Jurkat, Clone E6-1 (cell line): ENCODE results near the gene ZFHX2.

ENCODE experiments used
- DNase-seq: peaks from one replicate; pipeline ENCODE4 v3.0.0-alpha.2; 2011; ENCODE audit warnings: low read depth, low spot score
- H3K4me3 ChIP-seq: 2 replicates; pipeline ENCODE4 v1.5.1; 2011; ENCODE audit warnings: mild to moderate bottlenecking, low read length, control low read depth, moderate library complexity

Gene ZFHX2

GRCh38 chr14:23529016-23529415 lies 22.5 kb downstream of the ZFHX2 start:
- DNase-seq = no peak
- no peak overlapping the region for H3K4me3 ChIP-seq

DNA sequence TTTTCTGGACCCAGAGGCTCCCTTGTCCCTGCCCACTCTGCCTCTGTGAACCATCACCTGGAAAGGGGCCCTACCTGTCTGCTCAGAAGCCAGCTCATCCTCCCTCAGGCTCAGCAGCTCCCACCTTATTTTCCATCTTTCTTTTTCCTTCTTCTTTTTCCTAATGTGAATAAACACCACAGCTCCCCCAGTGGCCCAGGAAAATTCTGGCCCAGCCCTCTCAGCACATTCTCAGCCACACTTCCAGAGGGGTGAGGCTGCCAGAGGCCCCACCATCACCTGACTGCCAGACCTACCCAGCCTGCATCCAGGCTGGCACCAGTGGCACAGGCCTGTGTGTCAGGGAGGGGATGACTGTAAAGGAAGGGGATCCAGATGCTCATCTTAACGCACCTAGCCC lies 23.0 kb downstream of the ZFHX2 start:
- H3K4me3 ChIP-seq = no peak overlapping the region
- no peak for DNase-seq

DNA sequence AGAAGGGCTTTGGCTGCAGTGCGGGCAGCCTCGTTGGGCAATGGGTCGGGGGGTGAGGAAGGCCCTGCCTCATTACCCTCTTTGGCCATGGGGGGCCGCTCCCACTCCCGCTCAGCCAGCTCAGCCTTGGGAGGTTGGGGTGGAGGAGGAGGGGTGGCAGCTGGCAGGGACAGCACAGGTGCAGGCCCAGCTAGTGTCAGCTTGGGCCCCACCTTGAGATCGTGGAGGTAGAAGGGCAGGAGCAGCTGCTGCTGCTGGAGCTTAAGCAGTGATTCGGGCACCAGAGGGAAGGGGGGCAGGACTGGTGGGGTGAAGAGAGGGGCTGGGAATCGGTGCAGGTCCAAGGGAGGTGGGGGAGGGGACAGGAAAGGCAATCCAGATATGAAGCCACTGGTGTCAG lies 26.0 kb downstream of the ZFHX2 start:
- H3K4me3 ChIP-seq = no peak overlapping the region
- DNase-seq = no peak

- no peak for DNase-seq
- no peak overlapping the region for H3K4me3 ChIP-seq
Observed at GRCh38 chr14:23524954-23525353, 26.6 kb downstream of the ZFHX2 start.

- DNase-seq = no peak
- no peak overlapping the region for H3K4me3 ChIP-seq
Observed at GRCh38 chr14:23523229-23524016, 28.1 kb downstream of the ZFHX2 start.

GRCh38 chr14:23522643-23523198 lies 28.8 kb downstream of the ZFHX2 start:
- no peak overlapping the region for H3K4me3 ChIP-seq
- no peak for DNase-seq

- no peak overlapping the region for H3K4me3 ChIP-seq
- no peak for DNase-seq
Observed at GRCh38 chr14:23521785-23522640, 29.6 kb downstream of the ZFHX2 start.

- H3K4me3 ChIP-seq = no peak overlapping the region
Observed at GRCh38 chr14:23520899-23521533, 30.5 kb downstream of the ZFHX2 start.

GRCh38 chr14:23518709-23519108 lies 32.9 kb downstream of the ZFHX2 start:
- no peak overlapping the region for H3K4me3 ChIP-seq
- no peak for DNase-seq

More at GRCh38 chr14:23520899-23521533, 30.5 kb downstream of the ZFHX2 start:
- no peak for DNase-seq

DNA sequence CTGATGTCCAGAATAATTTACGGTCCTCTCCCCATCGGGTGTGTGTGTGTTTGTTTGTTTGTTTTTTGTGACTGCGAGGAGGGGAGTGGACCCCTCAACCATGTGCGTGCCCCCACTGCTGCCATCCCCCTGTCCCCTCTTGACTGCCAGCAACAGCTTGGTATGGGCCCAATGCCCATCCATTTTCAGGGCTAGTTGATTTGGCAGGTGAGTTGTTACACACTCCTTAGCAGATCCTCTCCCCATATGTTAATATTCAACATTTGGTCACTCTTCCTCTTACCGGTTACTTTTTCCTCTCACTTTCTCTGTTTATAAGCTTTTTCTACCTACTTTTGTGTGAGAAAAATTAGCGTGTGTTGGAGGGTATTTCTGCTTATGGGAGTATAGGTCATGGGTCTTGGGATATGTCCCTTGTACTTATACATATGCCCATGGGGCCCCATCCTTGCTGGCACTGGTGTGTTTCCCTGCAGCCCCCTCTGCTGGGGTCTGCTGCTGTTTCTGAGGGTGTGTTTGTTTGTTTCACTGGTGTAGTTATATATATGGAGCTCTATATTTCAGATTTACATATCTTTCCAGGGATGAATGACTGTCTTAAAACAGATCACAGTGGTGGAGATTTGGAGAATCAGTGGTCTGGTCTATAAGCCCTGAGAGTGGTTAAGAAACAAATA lies 33.8 kb downstream of the ZFHX2 start:
- DNase-seq = no peak
- H3K4me3 ChIP-seq = no peak overlapping the region

GRCh38 chr14:23514644-23514957 lies 37.0 kb downstream of the ZFHX2 start:
- no peak for DNase-seq
- no peak overlapping the region for H3K4me3 ChIP-seq

DNA sequence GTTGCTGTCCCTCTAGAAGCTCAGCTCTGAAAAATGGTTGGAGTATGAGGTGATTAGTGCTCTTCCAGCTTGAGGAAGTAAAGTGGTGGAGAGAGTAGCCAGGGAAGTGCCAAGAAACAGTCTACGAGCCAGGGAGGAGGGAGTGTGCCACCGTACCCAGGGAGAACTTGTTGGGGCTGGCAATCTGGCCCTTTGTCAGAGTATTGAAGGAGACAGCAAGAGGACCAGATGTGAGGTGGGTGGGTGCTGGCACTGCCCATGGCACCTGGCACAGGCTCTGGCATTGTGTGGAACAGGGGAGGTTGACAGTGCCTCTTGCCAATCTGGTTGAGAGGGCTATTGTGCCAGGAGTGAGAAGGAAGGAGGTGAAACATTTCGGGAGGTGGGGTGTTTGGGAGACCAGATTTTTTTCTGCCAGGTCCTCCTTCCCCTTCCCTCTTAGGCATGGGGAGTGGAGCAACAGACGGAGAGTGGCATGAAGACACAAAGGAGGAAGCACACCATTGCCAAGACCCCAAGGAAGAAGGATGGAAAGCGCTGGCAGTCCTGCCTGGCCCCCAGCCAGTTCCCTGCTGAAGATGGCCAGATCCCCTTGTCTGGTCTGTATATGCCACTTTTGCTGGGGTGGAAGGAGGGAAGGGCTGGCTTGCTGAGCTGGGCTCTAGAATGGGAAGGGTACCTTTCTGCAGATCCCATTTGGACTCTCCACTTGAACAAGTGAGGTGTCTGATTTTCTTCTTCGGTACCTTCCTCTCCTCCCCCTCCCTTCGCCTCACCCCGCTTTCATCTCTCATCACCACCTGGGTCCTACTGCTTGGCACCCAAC lies 37.5 kb downstream of the ZFHX2 start:
- DNase-seq = no peak

GRCh38 chr14:23513005-23513817 lies 38.4 kb downstream of the ZFHX2 start:
- no peak overlapping the region for H3K4me3 ChIP-seq
- no peak for DNase-seq

More for the DNA sequence above, 37.5 kb downstream of the ZFHX2 start:
- no peak overlapping the region for H3K4me3 ChIP-seq

DNA sequence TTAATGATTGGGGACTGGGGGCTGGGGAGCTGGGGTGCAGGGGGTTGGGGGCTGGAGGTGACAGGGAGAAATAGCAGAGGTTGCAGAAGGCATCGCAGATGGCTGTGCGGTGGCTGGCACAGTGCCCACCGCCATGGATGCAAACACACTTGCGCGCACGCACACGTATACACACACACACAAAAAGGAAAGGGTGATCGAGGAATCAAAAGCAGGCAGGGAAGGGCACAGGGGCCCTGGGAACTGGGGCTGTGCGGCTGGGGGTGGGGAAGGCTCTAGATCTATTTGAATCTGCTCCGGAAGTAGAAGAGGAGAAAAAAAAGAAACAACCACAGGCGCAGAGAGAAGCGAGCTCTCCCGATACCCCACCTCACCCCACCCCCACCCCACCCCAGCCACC lies 39.4 kb downstream of the ZFHX2 start:
- DNase-seq = no peak
- no peak overlapping the region for H3K4me3 ChIP-seq

DNA sequence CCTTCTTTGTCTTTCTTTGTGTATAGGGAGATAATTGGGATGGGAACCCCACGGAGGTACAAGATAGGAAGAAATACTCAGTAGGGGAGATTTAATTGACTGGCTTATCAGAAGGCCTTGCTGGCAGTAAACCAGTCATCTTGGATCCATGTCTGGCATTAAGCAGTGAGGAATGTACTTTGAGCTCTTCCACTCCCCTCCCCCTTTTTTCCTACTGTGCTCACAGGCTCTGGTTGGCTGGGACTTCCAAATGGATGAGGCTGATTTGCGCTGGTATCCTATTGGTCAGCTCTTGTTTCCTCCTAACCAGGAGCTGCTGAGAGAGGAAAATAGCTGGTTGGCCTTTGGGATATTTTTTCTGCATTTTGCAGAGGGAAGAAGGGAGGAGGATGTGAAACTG lies 57.3 kb downstream of the ZFHX2 start:
- no peak overlapping the region for H3K4me3 ChIP-seq
- no peak for DNase-seq

GRCh38 chr14:23492618-23493272 lies 58.8 kb downstream of the ZFHX2 start:
- no peak for DNase-seq
- H3K4me3 ChIP-seq = no peak overlapping the region

- DNase-seq = no peak
- H3K4me3 ChIP-seq = no peak overlapping the region
Observed at GRCh38 chr14:23487216-23487615, 64.3 kb downstream of the ZFHX2 start.
